Ovary (tissue), 9 donors: ENCODE results near the gene SLC5A6. TPM values are rescaled to one million over a fixed set of nuclear protein-coding genes. Genes with fewer than 3 reads are reported as not detected.

Source experiments
- DNase-seq, 5 donors: peaks; one replicate each; pipeline ENCODE4 v3.0.0-alpha.2; 2019 to 2020
- H3K27ac ChIP-seq, 2 donors: fragments of 200-600 bp; one replicate each; pipeline versions ENCODE4 v1.5.1 to v1.8.0; 2019 to 2022
- H3K27me3 ChIP-seq: fragments of 200-600 bp; one replicate; pipeline ENCODE4 v1.8.0; 2022
- H3K36me3 ChIP-seq: fragments of 200-600 bp; sonication (generic); one replicate; pipeline ENCODE4 v1.5.1; 2019
- H3K4me1 ChIP-seq: one replicate; pipeline ENCODE4 v1.8.1; 2013; ENCODE audit warnings: mild to moderate bottlenecking, moderate library complexity; ENCODE audit not compliant: insufficient read depth
- H3K4me3 ChIP-seq: fragments of 200-600 bp; sonication (generic); one replicate; pipeline ENCODE4 v1.5.1; 2017
- H3K9me3 ChIP-seq, 2 donors: fragments of 200-600 bp in 1 of 2; sonication (generic) in 1 of 2; one replicate each; pipeline versions ENCODE4 v1.5.1 to v1.8.1; 2013 to 2019; ENCODE audit warnings: mild to moderate bottlenecking in 1 of 2, moderate library complexity in 1 of 2
- CTCF ChIP-seq, 3 donors: fragments of 450-650 bp in 2 of 3; fragments of 200-600 bp in 1 of 3; IDR thresholded peaks; one replicate each; pipeline versions ENCODE4 v1.5.1 to v1.8.0; 2016 to 2022; ENCODE audit warnings: antibody characterized with exemption in 3 of 3, mild to moderate bottlenecking in 1 of 3
- EP300 ChIP-seq: sonication (generic); formaldehyde crosslinking; IDR thresholded peaks from one replicate; pipeline ENCODE4 v1.6.1; 2017; ENCODE audit warnings: antibody characterized with exemption
- POLR2A ChIP-seq: fragments of 450-650 bp; IDR thresholded peaks from one replicate; pipeline ENCODE4 v1.6.1; 2017; ENCODE audit warnings: antibody characterized with exemption, mild to moderate bottlenecking, moderate library complexity
- WGBS, 3 donors: extraction: QIAGEN DNeasy Blood & Tissue Kit in 1 of 3; methylation state at CpG; one replicate each; pipeline versions ENCODE4 v1.1.5 to v1.1.7; 2013 to 2017; 5-methylcytosine and 5-hydroxymethylcytosine counted together
- intact Hi-C, 4 donors: fragments of 100-400 bp; cut with DNase I; formaldehyde crosslinking; loops; one replicate each; pipeline versions ENCODE4 v1.11.0 to v1.15.1; 2022 to 2023
- polyA plus RNA-seq, 2 donors: library from polyadenylated mRNA; stranded (reverse); fragments of 200-250 nt in 1 of 2; fragments of 350-450 nt in 1 of 2; fragmentation: Illumina TruSeq in 1 of 2; extraction: RNeasy Lipid Tissue Mini Kit (QIAGEN cat#74804) in 1 of 2; gene quantifications; one replicate each; pipeline ENCODE4 v1.2.3, GENCODE V29; 2013 to 2014
- total RNA-seq, 7 donors: library from RNA; depleted of rRNA in 2 of 7; stranded (reverse); fragments of >200 nt in 2 of 7; fragmentation: NEBNext Ultra II Directional in 3 of 7; extraction: Animal tissue kit (Norgen Biotek cat#: 25700) in 3 of 7; gene quantifications; one replicate each; pipeline versions ENCODE4 v1.1.0 to v1.2.4, GENCODE V29; 2016 to 2023
- donor health status: DM: no; HTN: no; CAD: no; lungs with moderate emphysema.
- donor health status: DM: no; HTN: no; CAD: no.
- donor health status: Bipolar disorder and iron deficiency.
- donor health status: DM: yes; HTN: yes; CAD: no.
- donor health status: DM: no; HTN: no; CAD: no.
- donor health status: DM: yes; HTN: yes; CAD: no.

The SLC5A6 gene
- total and polyA plus RNA-seq, 9 donors = 11.2 to 37.9 (median 19.2) TPM

GRCh38 chr2:27223416-27223815 is 11.3 kb upstream of the SLC5A6 start:
- H3K27ac ChIP-seq = no peak overlapping the region
- H3K4me1 ChIP-seq = no peaks in the 10 kb centered on the region
- no peak for DNase-seq
- 91 to 94% (median 93%) methylated on average over 6 of the region's 6 CpGs for WGBS, 3 donors
- no peaks in the 10 kb centered on the region for H3K27me3 ChIP-seq
- H3K4me3 ChIP-seq = no peak overlapping the region
- TF ChIP-seq POLR2A = no peak
- TF ChIP-seq EP300 = no peak
- no peak for TF ChIP-seq CTCF (IDR thresholded peaks at IDR 0.05)
- no peaks in the 10 kb centered on the region for H3K9me3 ChIP-seq
- no peaks in the 10 kb centered on the region for H3K36me3 ChIP-seq
- intact Hi-C loops = no loop called here

- Histone ChIP-seq H3K27ac (no peak overlapping the region), H3K27me3 (no peaks in the 10 kb centered on the region), H3K4me1 (no peaks in the 10 kb centered on the region), H3K36me3 (no peaks in the 10 kb centered on the region), H3K9me3 (no peaks in the 10 kb centered on the region), H3K4me3 (no peak overlapping the region)
- DNase-seq = no peak
- intact Hi-C loops = no loop called here
- 90 to 93% (median 92%) methylated on average over 5 of the region's 5 CpGs for WGBS, 3 donors
- TF ChIP-seq CTCF (IDR thresholded peaks at IDR 0.05) (no peak), POLR2A (no peak), EP300 (no peak)
Measured at GRCh38 chr2:27222407-27222806, 10.3 kb upstream of the SLC5A6 start.

GRCh38 chr2:27221166-27221565 is 9.1 kb upstream of the SLC5A6 start:
- 85 to 92% (median 89%) methylated on average over 3 of the region's 3 CpGs for WGBS, 3 donors
- TF ChIP-seq CTCF (IDR thresholded peaks at IDR 0.05) = no peak
- no peak for TF ChIP-seq POLR2A
- TF ChIP-seq EP300 = no peak
- Histone ChIP-seq H3K27me3 (no peaks in the 10 kb centered on the region), H3K9me3 (no peaks in the 10 kb centered on the region), H3K4me3 (no peak overlapping the region), H3K27ac (no peak overlapping the region), H3K36me3 (no peaks in the 10 kb centered on the region), H3K4me1 (peaks cover 3% of the 10 kb centered on the region)
- intact Hi-C loops = no loop called here
- no peak for DNase-seq

- no peak for DNase-seq
- no peaks in the 10 kb centered on the region for H3K27me3 ChIP-seq
- no peak for TF ChIP-seq CTCF (IDR thresholded peaks at IDR 0.05)
- no peak for TF ChIP-seq EP300
- TF ChIP-seq POLR2A = no peak
- no peaks in the 10 kb centered on the region for H3K36me3 ChIP-seq
- H3K4me1 ChIP-seq = peaks cover 3% of the 10 kb centered on the region
- H3K9me3 ChIP-seq = no peaks in the 10 kb centered on the region
- H3K27ac ChIP-seq = no peak overlapping the region
- 97 to 98% (median 97%) methylated on average over 7 of the region's 7 CpGs for WGBS, 3 donors
- intact Hi-C loops = no loop called here
- no peak overlapping the region for H3K4me3 ChIP-seq
Measured at GRCh38 chr2:27220091-27220490, 8.0 kb upstream of the SLC5A6 start.

- no peak for DNase-seq
- intact Hi-C loops = no loop called here
- WGBS, 3 donors = 79 to 80% (median 80%) methylated on average over 2 of the region's 2 CpGs
- H3K27ac ChIP-seq = no peak overlapping the region
- peaks cover 3% of the 10 kb centered on the region for H3K4me1 ChIP-seq
- no peak overlapping the region for H3K4me3 ChIP-seq
- no peaks in the 10 kb centered on the region for H3K27me3 ChIP-seq
- no peaks in the 10 kb centered on the region for H3K9me3 ChIP-seq
- TF ChIP-seq CTCF (IDR thresholded peaks at IDR 0.05) = no peak
- no peak for TF ChIP-seq POLR2A
- no peak for TF ChIP-seq EP300
- H3K36me3 ChIP-seq = no peaks in the 10 kb centered on the region
Measured at GRCh38 chr2:27219091-27219490, 7.0 kb upstream of the SLC5A6 start.
